ENCODE data around the gene OR10AD1. TPM values are rescaled to one million over a fixed set of nuclear protein-coding genes. Genes with fewer than 3 reads are reported as not detected.
A peak's percentile ranks its signal among the peaks of the same experiment; 100 is the strongest.

OR10AD1 gene
- polyA plus RNA-seq, 1 donor from 2014 or later = not detected

DNA sequence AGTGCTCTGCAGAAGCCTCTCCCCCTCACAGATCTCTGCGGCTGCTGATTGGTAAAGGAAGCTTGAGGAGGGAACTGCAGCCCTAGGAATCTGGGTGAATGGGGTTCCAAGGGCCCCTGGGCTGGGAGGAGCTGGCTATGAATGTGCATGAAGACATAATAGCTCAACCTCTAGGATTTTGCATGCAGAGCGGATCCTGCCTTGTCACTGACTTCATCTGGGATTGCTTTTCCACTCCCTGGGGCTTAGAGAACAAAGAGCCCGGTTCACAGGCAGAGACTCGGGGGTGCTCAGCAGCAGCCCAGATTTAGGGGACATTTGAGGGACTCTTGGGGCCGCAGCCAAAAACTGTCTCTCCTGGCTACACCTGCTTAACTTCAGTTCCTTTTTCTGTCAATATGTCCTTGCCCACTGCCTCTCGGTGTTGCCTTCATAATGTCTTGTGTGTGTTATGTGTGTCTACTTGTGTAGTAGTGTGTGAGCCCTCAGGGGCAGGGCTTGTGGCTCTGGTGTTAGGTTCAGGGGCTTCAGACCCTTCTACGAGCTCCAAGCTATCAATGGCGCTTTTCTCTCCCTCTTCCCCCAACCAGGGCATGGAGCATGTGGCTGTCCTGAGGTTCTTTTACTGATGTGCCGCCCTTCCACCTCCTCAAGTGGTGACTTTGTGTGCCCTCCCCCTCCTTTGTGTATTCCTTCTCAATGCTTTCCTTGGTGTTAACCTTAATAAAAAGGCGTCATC lies 17.7 kb downstream of the OR10AD1 start:
- H2AFZ ChIP-seq (ENCODE audit: low read depth, low read length) = peak overlapping the region; percentile 27
- no peaks in the 10 kb centered on the region for H3K36me3 ChIP-seq (ENCODE audit: insufficient read depth, low read length)
- H3K79me2 ChIP-seq (replicated peaks; ENCODE audit: insufficient read depth, low read length) = peaks cover 39% of the 10 kb centered on the region
- TF ChIP-seq TAF1 (IDR thresholded peaks at IDR 0.05; ENCODE audit: low read depth) (peak; percentile 80), MXI1 (conservative IDR thresholded peaks at IDR 0.05; ENCODE audit: poor library complexity, severe bottlenecking) (no peak), RAD21 (conservative IDR thresholded peaks at IDR 0.05) (no peak), EP300 (conservative IDR thresholded peaks at IDR 0.05; ENCODE audit: poor library complexity, severe bottlenecking) (no peak), POLR2AphosphoS5 (IDR thresholded peaks at IDR 0.05) (peak; percentile 79), SMC3 (conservative IDR thresholded peaks at IDR 0.05; ENCODE audit: poor library complexity) (no peak), EZH2 (IDR thresholded peaks at IDR 0.05; ENCODE audit: borderline replicate concordance, insufficient read depth, low read length, poor library complexity, severe bottlenecking) (no peak)
- TF ChIP-seq, protein P1, sequence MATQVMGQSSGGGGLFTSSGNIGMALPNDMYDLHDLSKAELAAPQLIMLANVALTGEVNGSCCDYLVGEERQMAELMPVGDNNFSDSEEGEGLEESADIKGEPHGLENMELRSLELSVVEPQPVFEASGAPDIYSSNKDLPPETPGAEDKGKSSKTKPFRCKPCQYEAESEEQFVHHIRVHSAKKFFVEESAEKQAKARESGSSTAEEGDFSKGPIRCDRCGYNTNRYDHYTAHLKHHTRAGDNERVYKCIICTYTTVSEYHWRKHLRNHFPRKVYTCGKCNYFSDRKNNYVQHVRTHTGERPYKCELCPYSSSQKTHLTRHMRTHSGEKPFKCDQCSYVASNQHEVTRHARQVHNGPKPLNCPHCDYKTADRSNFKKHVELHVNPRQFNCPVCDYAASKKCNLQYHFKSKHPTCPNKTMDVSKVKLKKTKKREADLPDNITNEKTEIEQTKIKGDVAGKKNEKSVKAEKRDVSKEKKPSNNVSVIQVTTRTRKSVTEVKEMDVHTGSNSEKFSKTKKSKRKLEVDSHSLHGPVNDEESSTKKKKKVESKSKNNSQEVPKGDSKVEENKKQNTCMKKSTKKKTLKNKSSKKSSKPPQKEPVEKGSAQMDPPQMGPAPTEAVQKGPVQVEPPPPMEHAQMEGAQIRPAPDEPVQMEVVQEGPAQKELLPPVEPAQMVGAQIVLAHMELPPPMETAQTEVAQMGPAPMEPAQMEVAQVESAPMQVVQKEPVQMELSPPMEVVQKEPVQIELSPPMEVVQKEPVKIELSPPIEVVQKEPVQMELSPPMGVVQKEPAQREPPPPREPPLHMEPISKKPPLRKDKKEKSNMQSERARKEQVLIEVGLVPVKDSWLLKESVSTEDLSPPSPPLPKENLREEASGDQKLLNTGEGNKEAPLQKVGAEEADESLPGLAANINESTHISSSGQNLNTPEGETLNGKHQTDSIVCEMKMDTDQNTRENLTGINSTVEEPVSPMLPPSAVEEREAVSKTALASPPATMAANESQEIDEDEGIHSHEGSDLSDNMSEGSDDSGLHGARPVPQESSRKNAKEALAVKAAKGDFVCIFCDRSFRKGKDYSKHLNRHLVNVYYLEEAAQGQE (IDR thresholded peaks at IDR 0.05; ENCODE audit: borderline replicate concordance) = peak; percentile 43
- TF ChIP-seq, protein P2, sequence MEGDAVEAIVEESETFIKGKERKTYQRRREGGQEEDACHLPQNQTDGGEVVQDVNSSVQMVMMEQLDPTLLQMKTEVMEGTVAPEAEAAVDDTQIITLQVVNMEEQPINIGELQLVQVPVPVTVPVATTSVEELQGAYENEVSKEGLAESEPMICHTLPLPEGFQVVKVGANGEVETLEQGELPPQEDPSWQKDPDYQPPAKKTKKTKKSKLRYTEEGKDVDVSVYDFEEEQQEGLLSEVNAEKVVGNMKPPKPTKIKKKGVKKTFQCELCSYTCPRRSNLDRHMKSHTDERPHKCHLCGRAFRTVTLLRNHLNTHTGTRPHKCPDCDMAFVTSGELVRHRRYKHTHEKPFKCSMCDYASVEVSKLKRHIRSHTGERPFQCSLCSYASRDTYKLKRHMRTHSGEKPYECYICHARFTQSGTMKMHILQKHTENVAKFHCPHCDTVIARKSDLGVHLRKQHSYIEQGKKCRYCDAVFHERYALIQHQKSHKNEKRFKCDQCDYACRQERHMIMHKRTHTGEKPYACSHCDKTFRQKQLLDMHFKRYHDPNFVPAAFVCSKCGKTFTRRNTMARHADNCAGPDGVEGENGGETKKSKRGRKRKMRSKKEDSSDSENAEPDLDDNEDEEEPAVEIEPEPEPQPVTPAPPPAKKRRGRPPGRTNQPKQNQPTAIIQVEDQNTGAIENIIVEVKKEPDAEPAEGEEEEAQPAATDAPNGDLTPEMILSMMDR (IDR thresholded peaks at IDR 0.05; ENCODE audit: poor library complexity, severe bottlenecking) = no peak
- H3K9me3 ChIP-seq (ENCODE audit: low read length) = no peaks in the 10 kb centered on the region
- H3K4me2 ChIP-seq (ENCODE audit: low read length) = peak overlapping the region; percentile 97
- H3F3A ChIP-seq (ENCODE audit: insufficient read depth, low read length, poor library complexity, severe bottlenecking) = peaks cover 8% of the 10 kb centered on the region
- H4K20me1 ChIP-seq (ENCODE audit: insufficient read depth) = no peaks in the 10 kb centered on the region
- H3K9me2 ChIP-seq (ENCODE audit: insufficient read depth, low read length) = no peaks in the 10 kb centered on the region
- peak overlapping the region; percentile 93 for H3K4me3 ChIP-seq (ENCODE audit: low read length)
- H3K27ac ChIP-seq (ENCODE audit: low read length) = peak overlapping the region; percentile 98
- H3K9ac ChIP-seq (ENCODE audit: low read length) = peak overlapping the region; percentile 96
- no peaks in the 10 kb centered on the region for H3K27me3 ChIP-seq (ENCODE audit: insufficient read depth, low read depth, low read length)

DNA sequence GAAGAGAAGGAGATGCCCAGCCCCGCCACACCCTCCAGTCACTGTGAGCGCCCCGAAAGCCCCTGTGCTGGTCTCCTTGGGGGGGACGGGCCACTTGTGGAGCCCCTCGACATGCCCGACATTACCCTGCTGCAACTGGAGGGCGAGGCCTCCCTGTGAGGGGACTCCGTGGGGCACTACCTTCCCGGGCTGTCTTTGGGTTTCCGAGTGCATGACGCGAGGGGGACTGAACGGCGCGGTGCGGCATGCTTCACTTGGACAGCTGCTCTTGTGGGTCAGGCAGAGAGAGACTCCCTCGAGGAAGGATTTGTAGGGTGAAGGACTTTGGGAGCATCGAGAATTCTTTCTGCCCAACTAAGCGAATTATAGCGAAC lies 18.6 kb downstream of the OR10AD1 start:
- Histone ChIP-seq H3K4me3 (ENCODE audit: low read length) (peak overlapping the region; percentile 93), H3F3A (ENCODE audit: insufficient read depth, low read length, poor library complexity, severe bottlenecking) (peaks cover 8% of the 10 kb centered on the region), H3K27ac (ENCODE audit: low read length) (peak overlapping the region; percentile 98), H3K4me2 (ENCODE audit: low read length) (peak overlapping the region; percentile 97), H3K36me3 (ENCODE audit: insufficient read depth, low read length) (no peaks in the 10 kb centered on the region), H3K9ac (ENCODE audit: low read length) (peak overlapping the region; percentile 96), H3K9me2 (ENCODE audit: insufficient read depth, low read length) (no peaks in the 10 kb centered on the region), H4K20me1 (ENCODE audit: insufficient read depth) (no peaks in the 10 kb centered on the region), H3K9me3 (ENCODE audit: low read length) (no peaks in the 10 kb centered on the region), H2AFZ (ENCODE audit: low read depth, low read length) (peak overlapping the region; percentile 28), H3K27me3 (ENCODE audit: insufficient read depth, low read depth, low read length) (no peaks in the 10 kb centered on the region), H3K79me2 (replicated peaks; ENCODE audit: insufficient read depth, low read length) (peaks cover 39% of the 10 kb centered on the region)
- TF ChIP-seq SMC3 (conservative IDR thresholded peaks at IDR 0.05; ENCODE audit: poor library complexity) (no peak), MXI1 (conservative IDR thresholded peaks at IDR 0.05; ENCODE audit: poor library complexity, severe bottlenecking) (no peak), POLR2AphosphoS5 (IDR thresholded peaks at IDR 0.05) (no peak), TAF1 (IDR thresholded peaks at IDR 0.05; ENCODE audit: low read depth) (no peak), EZH2 (IDR thresholded peaks at IDR 0.05; ENCODE audit: borderline replicate concordance, insufficient read depth, low read length, poor library complexity, severe bottlenecking) (no peak), RAD21 (conservative IDR thresholded peaks at IDR 0.05) (no peak), EP300 (conservative IDR thresholded peaks at IDR 0.05; ENCODE audit: poor library complexity, severe bottlenecking) (no peak)
- TF ChIP-seq, protein P2 (IDR thresholded peaks at IDR 0.05; ENCODE audit: poor library complexity, severe bottlenecking) = no peak
- TF ChIP-seq, protein P1 (IDR thresholded peaks at IDR 0.05; ENCODE audit: borderline replicate concordance) = no peak
